K562 (cell line): ENCODE results near the gene TECPR2. TPM values are rescaled to one million over a fixed set of nuclear protein-coding genes. Genes with fewer than 3 reads are reported as not detected.
A peak's percentile ranks its signal among the peaks of the same experiment; 100 is the strongest.

ENCODE experiments used
- ATAC-seq: fragments of 200-7000 bp; cut with Tn5 transposase; 3 replicates; pipeline ENCODE4 v1.9.1; 2020; ENCODE audit warnings: moderate library complexity
- BruUV-seq: library from RNA; stranded (reverse); fragments of 400-500 nt; replicated peaks from 2 replicates; lab custom pipeline; 2021; lab: Mats Ljungman, UMichigan
- CTCF ChIA-PET: fragments of 300-600 bp; formaldehyde crosslinking; extraction: SDS; loops from one replicate; lab custom pipeline; 2021; ENCODE audit warnings: low intra/inter-chr PET ratio; lab: Yijun Ruan, JAX
- POLR2A ChIA-PET: fragments of 300-600, 350-650 bp; sonication (Branson Sonifier 250); formaldehyde crosslinking; extraction: SDS; loops from one replicate; lab custom pipeline; 2021; ENCODE audit warnings: antibody characterized with exemption, inconsistent platforms; lab: Yijun Ruan, JAX
- DNase-seq, 4 experiments: peaks; one replicate each; pipeline versions ENCODE4 v3.0.0 to v3.0.0-alpha.2; 2011 to 2018; ENCODE audit warnings: low spot score in 3 of 4, mixed read lengths in 3 of 4; ENCODE audit errors: extremely low read depth in 1 of 4
- FAIRE-seq: peaks from 2 replicates; lab custom pipeline; 2011; peaks lifted over from hg19 to GRCh38; lab: Jason Lieb, UNC
- H2AFZ ChIP-seq: 2 replicates; pipeline ENCODE4 v1.6.0; 2011; ENCODE audit warnings: low read depth, low read length, control low read depth, inconsistent platforms
- H3K27ac ChIP-seq: fragments of 200-600 bp; 3 replicates; pipeline ENCODE4 v1.8.0; 2011; ENCODE audit warnings: low read depth, mild to moderate bottlenecking, control low read depth, inconsistent platforms, low read length, moderate library complexity, mixed read lengths; ENCODE audit errors: extremely low read depth
- H3K27me3 ChIP-seq, 2 experiments: fragments of 300-600 bp in 1 of 2; 2 replicates in 1 of 2; 3 replicates in 1 of 2; pipeline versions ENCODE4 v1.6.0 to v1.8.0; 2011; ENCODE audit warnings: inconsistent platforms in 2 of 2, low read length in 2 of 2, mild to moderate bottlenecking in 1 of 2, mixed read lengths in 1 of 2, moderate library complexity in 1 of 2; ENCODE audit not compliant: control insufficient read depth in 2 of 2, insufficient read depth in 2 of 2
- H3K36me3 ChIP-seq: fragments of 300-600 bp; 3 replicates; pipeline ENCODE4 v1.8.0; 2011; ENCODE audit warnings: mild to moderate bottlenecking, low read length, inconsistent platforms; ENCODE audit not compliant: control insufficient read depth, insufficient read depth
- H3K4me1 ChIP-seq, 2 experiments: fragments of 200-600 bp in 1 of 2; replicated peaks in 1 of 2; 2 replicates in 1 of 2; 3 replicates in 1 of 2; pipeline versions ENCODE4 v1.5.1 to v1.8.0; 2011; ENCODE audit warnings: inconsistent platforms in 2 of 2, low read length in 2 of 2, mild to moderate bottlenecking in 1 of 2, mixed read lengths in 1 of 2, moderate library complexity in 1 of 2; ENCODE audit not compliant: control insufficient read depth in 2 of 2, insufficient read depth in 2 of 2
- H3K4me2 ChIP-seq: 2 replicates; pipeline ENCODE4 v1.6.1; 2011; ENCODE audit warnings: low read length, control low read depth, inconsistent platforms, mixed read lengths; ENCODE audit not compliant: insufficient read depth
- H3K4me3 ChIP-seq: fragments of 200-600 bp; sonication (generic), shearing (Covaris generic); 2 replicates; pipeline ENCODE4 v1.5.1; 2016; ENCODE audit warnings: control low read depth, inconsistent platforms
- H3K79me2 ChIP-seq: fragments of 200-600 bp; 3 replicates; pipeline ENCODE4 v1.8.0; 2011; ENCODE audit warnings: low read length, inconsistent platforms; ENCODE audit not compliant: control insufficient read depth, insufficient read depth
- H3K9ac ChIP-seq, 2 experiments: 2 replicates each; pipeline versions ENCODE4 v1.6.0 to v1.6.1; 2011; ENCODE audit warnings: low read depth in 2 of 2, low read length in 2 of 2, control low read depth in 1 of 2, inconsistent platforms in 1 of 2, mild to moderate bottlenecking in 1 of 2, mixed read lengths in 1 of 2; ENCODE audit not compliant: insufficient read depth in 1 of 2
- H3K9me1 ChIP-seq: one replicate; pipeline ENCODE4 v1.6.0; 2011; ENCODE audit warnings: inconsistent platforms, mild to moderate bottlenecking, low read length, moderate library complexity; ENCODE audit not compliant: control insufficient read depth, insufficient read depth
- H3K9me3 ChIP-seq: replicated peaks from 2 replicates; pipeline ENCODE4 v1.5.1; 2011; ENCODE audit warnings: low read depth, low read length, inconsistent platforms; ENCODE audit not compliant: control insufficient read depth, insufficient read depth
- H4K20me1 ChIP-seq: replicated peaks from 2 replicates; pipeline ENCODE4 v1.6.1; 2011; ENCODE audit warnings: low read length, inconsistent platforms, mixed read lengths; ENCODE audit not compliant: control insufficient read depth, insufficient read depth
- BRD9 ChIP-seq: fragments of 450-650 bp; IDR thresholded peaks from 2 replicates; pipeline ENCODE4 v1.6.1; 2018; ENCODE audit warnings: low read depth; ENCODE audit not compliant: partially characterized antibody
- KDM1A ChIP-seq, 2 experiments: fragments of 450-650 bp; IDR thresholded peaks; 2 replicates each; pipeline ENCODE4 v1.6.1; 2016; ENCODE audit warnings: mild to moderate bottlenecking in 2 of 2
- PHF20 ChIP-seq: fragments of 450-650 bp; IDR thresholded peaks from 2 replicates; pipeline ENCODE4 v1.6.1; 2018; ENCODE audit not compliant: partially characterized antibody
- WGBS: fragments of 100-300 bp; shearing (Covaris generic); methylation state at CpG from one replicate; pipeline ENCODE4 v1.1.6; 2016; ENCODE audit warnings: low coverage, mixed read lengths; ENCODE audit not compliant: insufficient coverage; ENCODE audit errors: missing lambda C conversion rate; 5-methylcytosine and 5-hydroxymethylcytosine counted together
- in situ Hi-C: fragments of 300-500 bp; cut with MboI; formaldehyde crosslinking; loops from 4 replicates; pipeline ENCODE4 v1.15.0; 2018; ENCODE audit warnings: inconsistent platforms, mixed read lengths
- intact Hi-C: fragments of 100-400 bp; cut with micrococcal nuclease; formaldehyde crosslinking; loops from 2 replicates; pipeline ENCODE4 v1.14.2; 2022
- polyA plus RNA-seq, 8 experiments: library from polyadenylated mRNA; depleted of rRNA in 4 of 8; stranded (reverse) in 5 of 8; unstranded in 3 of 8; fragments of >200 nt; fragmentation: Nextera tagmentation in 2 of 8; fragmentation: Illumina TruSeq in 1 of 8; extraction: Ambion mirVana in 2 of 8; extraction: Trizol in 1 of 8; gene quantifications; 2 replicates each; pipeline versions ENCODE4 v1.2.1 to v1.2.3, GENCODE V29; 2011 to 2014; ENCODE audit warnings: inconsistent platforms in 1 of 8, missing spikeins in 1 of 8
- total RNA-seq, 7 experiments: library from RNA; depleted of rRNA in 6 of 7; stranded (reverse); fragments of >200 nt in 6 of 7; fragmentation: Illumina TruSeq in 2 of 7; extraction: Trizol in 2 of 7; gene quantifications; 2 replicates each; pipeline versions ENCODE4 v1.2.1 to v1.2.3, GENCODE V29; 2011 to 2021; ENCODE audit warnings: low replicate concordance in 1 of 7
- TF ChIP-seq, protein P1 (sequence below): fragments of 450-650 bp; IDR thresholded peaks from 2 replicates; pipeline ENCODE4 v1.6.1; 2016; ENCODE audit warnings: mild to moderate bottlenecking, moderate library complexity
- TF ChIP-seq, protein P2 (sequence below): sonication (generic); formaldehyde crosslinking; IDR thresholded peaks from 2 replicates; pipeline ENCODE4 v1.5.0; 2020; ENCODE audit warnings: missing genetic modification reagents
- TF ChIP-seq, protein P3 (sequence below), 2 experiments: fragments of 450-650 bp in 1 of 2; sonication (generic) in 1 of 2; formaldehyde crosslinking in 1 of 2; IDR thresholded peaks in 1 of 2; conservative IDR thresholded peaks in 1 of 2; 2 replicates each; pipeline versions ENCODE4 v1.6.1 to v1.8.1; 2016 to 2023; ENCODE audit warnings: mild to moderate bottlenecking in 2 of 2, moderate library complexity in 2 of 2, inconsistent platforms in 1 of 2, missing genetic modification reagents in 1 of 2
- TF ChIP-seq, protein P4 (sequence below): fragments of 250-450 bp; sonication (Bioruptor Pico); IDR thresholded peaks from 2 replicates; pipeline ENCODE4 v1.8.0; 2021; ENCODE audit warnings: borderline replicate concordance, mild to moderate bottlenecking, moderate library complexity; ENCODE audit not compliant: poor library complexity, severe bottlenecking

TECPR2 gene
- total and polyA plus RNA-seq, 9 of the 15 experiments (the other 6 are each of a cell fraction or from before 2014, with no cell fraction given), result 0.04 to 3.0 (median 0.83) TPM

DNA sequence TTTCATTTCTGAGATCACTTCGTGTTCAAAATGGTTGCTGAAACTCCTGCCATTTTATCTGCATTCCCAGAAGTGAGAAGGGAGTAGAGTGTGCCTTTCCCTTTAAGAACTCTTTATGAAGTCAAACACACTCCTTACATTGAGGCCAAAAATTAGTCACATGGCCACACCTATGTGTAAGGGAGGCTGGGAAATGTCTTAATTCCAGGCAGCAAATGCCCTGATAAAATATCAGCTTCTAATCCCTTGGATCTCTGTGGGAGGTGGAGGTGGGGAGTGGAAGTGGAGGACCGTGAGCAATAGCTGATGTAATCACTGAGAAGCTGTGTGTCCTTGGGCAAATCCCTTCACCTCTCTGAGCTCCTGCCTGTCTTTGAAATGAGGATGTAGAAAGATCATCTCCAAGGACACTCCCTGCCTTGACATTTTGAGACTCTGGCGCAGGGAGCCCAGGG lies 169.5 kb downstream of the TECPR2 start:
- no peak overlapping the region for H3K4me2 ChIP-seq
- no peak overlapping the region for H3K4me3 ChIP-seq
- no TSS peak for BruUV-seq
- H3K36me3 ChIP-seq, result no peaks in the 10 kb centered on the region
- H3K9me1 ChIP-seq, result no peaks in the 10 kb centered on the region
- peak overlapping the region in 1 of 2 experiments; percentile 34; a peak in 1 of 4 replicates for H3K9ac ChIP-seq
- POLR2A ChIA-PET, result no interaction called here
- peak overlapping the region; percentile 64; the same call in 1 of the 2 replicates for H2AFZ ChIP-seq
- ATAC-seq (peak; percentile 14; the same call in 1 of the 3 replicates), DNase-seq (peak in 1 of 4 experiments; percentile 22), FAIRE-seq (no peak)
- H3K27me3 ChIP-seq, result no peaks in the 10 kb centered on the region
- peak overlapping the region; percentile 65; the same call in 2 of the 3 replicates for H3K27ac ChIP-seq
- in situ Hi-C loops, result no loop called here
- H3K79me2 ChIP-seq, result no peaks in the 10 kb centered on the region
- H4K20me1 ChIP-seq, result no peaks in the 10 kb centered on the region
- CTCF ChIA-PET, result no interaction called here
- no peaks in the 10 kb centered on the region for H3K9me3 ChIP-seq
- WGBS, result 49% methylated on average over 3 of the region's 3 CpGs
- H3K4me1 ChIP-seq, result peaks cover 14 to 15% of the 10 kb centered on the region in 2 experiments; a peak in 4 of 5 replicates
- intact Hi-C loops, result no loop called here
- TF ChIP-seq, protein P1, sequence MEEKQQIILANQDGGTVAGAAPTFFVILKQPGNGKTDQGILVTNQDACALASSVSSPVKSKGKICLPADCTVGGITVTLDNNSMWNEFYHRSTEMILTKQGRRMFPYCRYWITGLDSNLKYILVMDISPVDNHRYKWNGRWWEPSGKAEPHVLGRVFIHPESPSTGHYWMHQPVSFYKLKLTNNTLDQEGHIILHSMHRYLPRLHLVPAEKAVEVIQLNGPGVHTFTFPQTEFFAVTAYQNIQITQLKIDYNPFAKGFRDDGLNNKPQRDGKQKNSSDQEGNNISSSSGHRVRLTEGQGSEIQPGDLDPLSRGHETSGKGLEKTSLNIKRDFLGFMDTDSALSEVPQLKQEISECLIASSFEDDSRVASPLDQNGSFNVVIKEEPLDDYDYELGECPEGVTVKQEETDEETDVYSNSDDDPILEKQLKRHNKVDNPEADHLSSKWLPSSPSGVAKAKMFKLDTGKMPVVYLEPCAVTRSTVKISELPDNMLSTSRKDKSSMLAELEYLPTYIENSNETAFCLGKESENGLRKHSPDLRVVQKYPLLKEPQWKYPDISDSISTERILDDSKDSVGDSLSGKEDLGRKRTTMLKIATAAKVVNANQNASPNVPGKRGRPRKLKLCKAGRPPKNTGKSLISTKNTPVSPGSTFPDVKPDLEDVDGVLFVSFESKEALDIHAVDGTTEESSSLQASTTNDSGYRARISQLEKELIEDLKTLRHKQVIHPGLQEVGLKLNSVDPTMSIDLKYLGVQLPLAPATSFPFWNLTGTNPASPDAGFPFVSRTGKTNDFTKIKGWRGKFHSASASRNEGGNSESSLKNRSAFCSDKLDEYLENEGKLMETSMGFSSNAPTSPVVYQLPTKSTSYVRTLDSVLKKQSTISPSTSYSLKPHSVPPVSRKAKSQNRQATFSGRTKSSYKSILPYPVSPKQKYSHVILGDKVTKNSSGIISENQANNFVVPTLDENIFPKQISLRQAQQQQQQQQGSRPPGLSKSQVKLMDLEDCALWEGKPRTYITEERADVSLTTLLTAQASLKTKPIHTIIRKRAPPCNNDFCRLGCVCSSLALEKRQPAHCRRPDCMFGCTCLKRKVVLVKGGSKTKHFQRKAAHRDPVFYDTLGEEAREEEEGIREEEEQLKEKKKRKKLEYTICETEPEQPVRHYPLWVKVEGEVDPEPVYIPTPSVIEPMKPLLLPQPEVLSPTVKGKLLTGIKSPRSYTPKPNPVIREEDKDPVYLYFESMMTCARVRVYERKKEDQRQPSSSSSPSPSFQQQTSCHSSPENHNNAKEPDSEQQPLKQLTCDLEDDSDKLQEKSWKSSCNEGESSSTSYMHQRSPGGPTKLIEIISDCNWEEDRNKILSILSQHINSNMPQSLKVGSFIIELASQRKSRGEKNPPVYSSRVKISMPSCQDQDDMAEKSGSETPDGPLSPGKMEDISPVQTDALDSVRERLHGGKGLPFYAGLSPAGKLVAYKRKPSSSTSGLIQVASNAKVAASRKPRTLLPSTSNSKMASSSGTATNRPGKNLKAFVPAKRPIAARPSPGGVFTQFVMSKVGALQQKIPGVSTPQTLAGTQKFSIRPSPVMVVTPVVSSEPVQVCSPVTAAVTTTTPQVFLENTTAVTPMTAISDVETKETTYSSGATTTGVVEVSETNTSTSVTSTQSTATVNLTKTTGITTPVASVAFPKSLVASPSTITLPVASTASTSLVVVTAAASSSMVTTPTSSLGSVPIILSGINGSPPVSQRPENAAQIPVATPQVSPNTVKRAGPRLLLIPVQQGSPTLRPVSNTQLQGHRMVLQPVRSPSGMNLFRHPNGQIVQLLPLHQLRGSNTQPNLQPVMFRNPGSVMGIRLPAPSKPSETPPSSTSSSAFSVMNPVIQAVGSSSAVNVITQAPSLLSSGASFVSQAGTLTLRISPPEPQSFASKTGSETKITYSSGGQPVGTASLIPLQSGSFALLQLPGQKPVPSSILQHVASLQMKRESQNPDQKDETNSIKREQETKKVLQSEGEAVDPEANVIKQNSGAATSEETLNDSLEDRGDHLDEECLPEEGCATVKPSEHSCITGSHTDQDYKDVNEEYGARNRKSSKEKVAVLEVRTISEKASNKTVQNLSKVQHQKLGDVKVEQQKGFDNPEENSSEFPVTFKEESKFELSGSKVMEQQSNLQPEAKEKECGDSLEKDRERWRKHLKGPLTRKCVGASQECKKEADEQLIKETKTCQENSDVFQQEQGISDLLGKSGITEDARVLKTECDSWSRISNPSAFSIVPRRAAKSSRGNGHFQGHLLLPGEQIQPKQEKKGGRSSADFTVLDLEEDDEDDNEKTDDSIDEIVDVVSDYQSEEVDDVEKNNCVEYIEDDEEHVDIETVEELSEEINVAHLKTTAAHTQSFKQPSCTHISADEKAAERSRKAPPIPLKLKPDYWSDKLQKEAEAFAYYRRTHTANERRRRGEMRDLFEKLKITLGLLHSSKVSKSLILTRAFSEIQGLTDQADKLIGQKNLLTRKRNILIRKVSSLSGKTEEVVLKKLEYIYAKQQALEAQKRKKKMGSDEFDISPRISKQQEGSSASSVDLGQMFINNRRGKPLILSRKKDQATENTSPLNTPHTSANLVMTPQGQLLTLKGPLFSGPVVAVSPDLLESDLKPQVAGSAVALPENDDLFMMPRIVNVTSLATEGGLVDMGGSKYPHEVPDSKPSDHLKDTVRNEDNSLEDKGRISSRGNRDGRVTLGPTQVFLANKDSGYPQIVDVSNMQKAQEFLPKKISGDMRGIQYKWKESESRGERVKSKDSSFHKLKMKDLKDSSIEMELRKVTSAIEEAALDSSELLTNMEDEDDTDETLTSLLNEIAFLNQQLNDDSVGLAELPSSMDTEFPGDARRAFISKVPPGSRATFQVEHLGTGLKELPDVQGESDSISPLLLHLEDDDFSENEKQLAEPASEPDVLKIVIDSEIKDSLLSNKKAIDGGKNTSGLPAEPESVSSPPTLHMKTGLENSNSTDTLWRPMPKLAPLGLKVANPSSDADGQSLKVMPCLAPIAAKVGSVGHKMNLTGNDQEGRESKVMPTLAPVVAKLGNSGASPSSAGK, result peak; percentile 28; the same call in 1 of the 2 replicates
- TF ChIP-seq, protein P2, sequence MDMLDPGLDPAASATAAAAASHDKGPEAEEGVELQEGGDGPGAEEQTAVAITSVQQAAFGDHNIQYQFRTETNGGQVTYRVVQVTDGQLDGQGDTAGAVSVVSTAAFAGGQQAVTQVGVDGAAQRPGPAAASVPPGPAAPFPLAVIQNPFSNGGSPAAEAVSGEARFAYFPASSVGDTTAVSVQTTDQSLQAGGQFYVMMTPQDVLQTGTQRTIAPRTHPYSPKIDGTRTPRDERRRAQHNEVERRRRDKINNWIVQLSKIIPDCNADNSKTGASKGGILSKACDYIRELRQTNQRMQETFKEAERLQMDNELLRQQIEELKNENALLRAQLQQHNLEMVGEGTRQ (CRISPR knock-in tag), result peak; percentile 50
- TF ChIP-seq PHF20, result peak; percentile 42
- TF ChIP-seq, protein P3, sequence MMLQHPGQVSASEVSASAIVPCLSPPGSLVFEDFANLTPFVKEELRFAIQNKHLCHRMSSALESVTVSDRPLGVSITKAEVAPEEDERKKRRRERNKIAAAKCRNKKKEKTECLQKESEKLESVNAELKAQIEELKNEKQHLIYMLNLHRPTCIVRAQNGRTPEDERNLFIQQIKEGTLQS (IDR thresholded peaks at IDR 0.05), result peak; percentile 54; the same call in 1 of the 2 replicates
- TF ChIP-seq, protein P3 (CRISPR knock-in tag; conservative IDR thresholded peaks at IDR 0.05), result no peak
- TF ChIP-seq, protein P4, sequence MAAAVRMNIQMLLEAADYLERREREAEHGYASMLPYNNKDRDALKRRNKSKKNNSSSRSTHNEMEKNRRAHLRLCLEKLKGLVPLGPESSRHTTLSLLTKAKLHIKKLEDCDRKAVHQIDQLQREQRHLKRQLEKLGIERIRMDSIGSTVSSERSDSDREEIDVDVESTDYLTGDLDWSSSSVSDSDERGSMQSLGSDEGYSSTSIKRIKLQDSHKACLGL (CRISPR knock-in tag), result no peak
- TF ChIP-seq KDM1A (IDR thresholded peaks at IDR 0.05), result peak; percentile 68 to 91
- TF ChIP-seq BRD9, result peak; percentile 54
